Neural cell (in vitro differentiated cells): ENCODE measurements around the gene SLC24A3.

Experiments
- CTCF ChIP-seq: fragments of 450-650 bp; IDR thresholded peaks from 2 replicates; pipeline ENCODE4 v1.5.1; 2014; ENCODE audit warnings: antibody characterized with exemption, mild to moderate bottlenecking, moderate library complexity; ENCODE audit not compliant: poor library complexity, severe bottlenecking
- EZH2 ChIP-seq: fragments of 200-600, 300-800 bp; shearing (Covaris generic), sonication (generic); IDR thresholded peaks from 2 replicates; pipeline ENCODE4 v1.6.1; 2014; ENCODE audit warnings: antibody characterized with exemption, low read length, borderline replicate concordance, mild to moderate bottlenecking; ENCODE audit not compliant: insufficient read depth, poor library complexity, severe bottlenecking
- REST ChIP-seq: IDR thresholded peaks from 2 replicates; pipeline ENCODE4 v1.6.1; 2012; ENCODE audit warnings: borderline replicate concordance

- no peak for TF ChIP-seq CTCF
- TF ChIP-seq REST, result no peak
- no peak for TF ChIP-seq EZH2
Observed at GRCh38 chr20:19322061-19322985, 109.9 kb downstream of the SLC24A3 start.
